BE2C (cell line): Measurements from ENCODE around the gene TTI1.
A peak's percentile ranks its signal among the peaks of the same experiment; 100 is the strongest.

Experiments
- DNase-seq: peaks from one replicate; pipeline ENCODE4 v3.0.0-alpha.2; 2020
- H3K27me3 ChIP-seq: fragments of 250-450 bp; sonication (Bioruptor Pico); 2 replicates; pipeline ENCODE4 v1.5.1; 2020; ENCODE audit warnings: mild to moderate bottlenecking
- H3K36me3 ChIP-seq: fragments of 250-450 bp; sonication (Bioruptor Pico); 2 replicates; pipeline ENCODE4 v1.5.1; 2020; ENCODE audit warnings: mild to moderate bottlenecking
- H3K4me1 ChIP-seq: fragments of 250-450 bp; sonication (Bioruptor Pico); 2 replicates; pipeline ENCODE4 v1.5.1; 2020
- H3K4me3 ChIP-seq: 2 replicates; pipeline ENCODE4 v1.5.1; 2011; ENCODE audit warnings: low read depth, low read length
- H3K9me3 ChIP-seq: fragments of 250-450 bp; sonication (Bioruptor Pico); 2 replicates; pipeline ENCODE4 v1.5.1; 2020
- CTCF ChIP-seq: IDR thresholded peaks from 2 replicates; pipeline ENCODE4 v1.5.1; 2012; ENCODE audit warnings: mild to moderate bottlenecking, low read depth, low read length

TTI1 gene

GRCh38 chr20:38034961-38035360 is 1.7 kb upstream of the TTI1 start:
- H3K9me3 ChIP-seq = no peaks in the 10 kb centered on the region
- no peak for TF ChIP-seq CTCF
- no peaks in the 10 kb centered on the region; the same call in 1 of the 2 replicates for H3K4me1 ChIP-seq
- H3K36me3 ChIP-seq = peaks cover 26% of the 10 kb centered on the region
- H3K4me3 ChIP-seq = peak overlapping the region; percentile 98
- no peak for DNase-seq
- H3K27me3 ChIP-seq = no peaks in the 10 kb centered on the region

GRCh38 chr20:38034108-38034649 is 923 bp upstream of the TTI1 start:
- Histone ChIP-seq H3K27me3 (no peaks in the 10 kb centered on the region), H3K4me1 (no peaks in the 10 kb centered on the region; the same call in 1 of the 2 replicates), H3K9me3 (no peaks in the 10 kb centered on the region), H3K36me3 (peaks cover 24% of the 10 kb centered on the region), H3K4me3 (peak overlapping the region; percentile 98)
- no peak for TF ChIP-seq CTCF
- no peak for DNase-seq

GRCh38 chr20:38032585-38033329 is 499 bp downstream of the TTI1 start:
- Histone ChIP-seq H3K9me3 (no peaks in the 10 kb centered on the region), H3K4me1 (no peaks in the 10 kb centered on the region; the same call in 1 of the 2 replicates), H3K36me3 (peaks cover 23% of the 10 kb centered on the region), H3K27me3 (no peaks in the 10 kb centered on the region), H3K4me3 (peak overlapping the region; percentile 98)
- no peak for TF ChIP-seq CTCF
- no peak for DNase-seq

GRCh38 chr20:38031957-38032356 is 1.3 kb downstream of the TTI1 start:
- no peak for TF ChIP-seq CTCF
- DNase-seq = no peak
- Histone ChIP-seq H3K9me3 (no peaks in the 10 kb centered on the region), H3K4me3 (no peak overlapping the region), H3K27me3 (no peaks in the 10 kb centered on the region), H3K36me3 (peaks cover 18% of the 10 kb centered on the region), H3K4me1 (no peaks in the 10 kb centered on the region; the same call in 1 of the 2 replicates)

- DNase-seq = no peak
- H3K4me3 ChIP-seq = no peak overlapping the region
- TF ChIP-seq CTCF = no peak
- H3K36me3 ChIP-seq = peaks cover 2% of the 10 kb centered on the region; the same call in 1 of the 2 replicates
- no peaks in the 10 kb centered on the region for H3K27me3 ChIP-seq
- H3K9me3 ChIP-seq = no peaks in the 10 kb centered on the region
- H3K4me1 ChIP-seq = no peaks in the 10 kb centered on the region; the same call in 1 of the 2 replicates
Observed at GRCh38 chr20:38029453-38029852, 3.8 kb downstream of the TTI1 start.

- Histone ChIP-seq H3K4me1 (no peaks in the 10 kb centered on the region), H3K9me3 (no peaks in the 10 kb centered on the region), H3K27me3 (no peaks in the 10 kb centered on the region), H3K4me3 (no peak overlapping the region), H3K36me3 (peaks cover 4% of the 10 kb centered on the region; the same call in 1 of the 2 replicates)
- no peak for DNase-seq
- no peak for TF ChIP-seq CTCF
Observed at GRCh38 chr20:38024496-38024895, 8.8 kb downstream of the TTI1 start.
